SJSA1 (cell line): ENCODE measurements around the gene TMEM151A. TPM values are rescaled to one million over a fixed set of nuclear protein-coding genes. Genes with fewer than 3 reads are reported as not detected.
"Not testable (repeated sequence)": the region's sequence is repeated elsewhere in the genome, so short reads cannot be mapped to it uniquely, and the experiment has no call there.

ENCODE experiments used
- DNase-seq, 2 experiments: peaks; one replicate each; pipeline ENCODE4 v3.0.0-alpha.2; 2015 to 2020; ENCODE audit warnings: low spot score in 2 of 2, low read depth in 1 of 2
- H3K27ac ChIP-seq: fragments of 250-450 bp; sonication (Bioruptor Pico); 2 replicates; pipeline ENCODE4 v1.5.1; 2020; ENCODE audit warnings: mild to moderate bottlenecking, moderate library complexity
- H3K27me3 ChIP-seq: fragments of 250-450 bp; sonication (Bioruptor Pico); replicated peaks from 2 replicates; pipeline ENCODE4 v1.5.1; 2020; ENCODE audit warnings: mild to moderate bottlenecking, moderate library complexity
- H3K36me3 ChIP-seq: fragments of 250-450 bp; sonication (Bioruptor Pico); 2 replicates; pipeline ENCODE4 v1.5.1; 2020; ENCODE audit warnings: mild to moderate bottlenecking
- H3K4me1 ChIP-seq: fragments of 250-450 bp; sonication (Bioruptor Pico); replicated peaks from 2 replicates; pipeline ENCODE4 v1.6.1; 2021; ENCODE audit warnings: mild to moderate bottlenecking
- H3K4me3 ChIP-seq: fragments of 250-450 bp; sonication (Bioruptor Pico); 2 replicates; pipeline ENCODE4 v1.5.1; 2020; ENCODE audit warnings: mild to moderate bottlenecking
- H3K9me3 ChIP-seq: fragments of 250-450 bp; sonication (Bioruptor Pico); replicated peaks from 2 replicates; pipeline ENCODE4 v1.5.1; 2020; ENCODE audit warnings: mild to moderate bottlenecking
- total RNA-seq: library from RNA; depleted of rRNA; stranded (reverse); fragments of >200 nt; shearing (Covaris generic); gene quantifications from 2 replicates; pipeline ENCODE4 v1.2.3, GENCODE V29; 2014

The TMEM151A gene
- total RNA-seq, 1 experiment from 2014 or later = 0.61 TPM

DNA sequence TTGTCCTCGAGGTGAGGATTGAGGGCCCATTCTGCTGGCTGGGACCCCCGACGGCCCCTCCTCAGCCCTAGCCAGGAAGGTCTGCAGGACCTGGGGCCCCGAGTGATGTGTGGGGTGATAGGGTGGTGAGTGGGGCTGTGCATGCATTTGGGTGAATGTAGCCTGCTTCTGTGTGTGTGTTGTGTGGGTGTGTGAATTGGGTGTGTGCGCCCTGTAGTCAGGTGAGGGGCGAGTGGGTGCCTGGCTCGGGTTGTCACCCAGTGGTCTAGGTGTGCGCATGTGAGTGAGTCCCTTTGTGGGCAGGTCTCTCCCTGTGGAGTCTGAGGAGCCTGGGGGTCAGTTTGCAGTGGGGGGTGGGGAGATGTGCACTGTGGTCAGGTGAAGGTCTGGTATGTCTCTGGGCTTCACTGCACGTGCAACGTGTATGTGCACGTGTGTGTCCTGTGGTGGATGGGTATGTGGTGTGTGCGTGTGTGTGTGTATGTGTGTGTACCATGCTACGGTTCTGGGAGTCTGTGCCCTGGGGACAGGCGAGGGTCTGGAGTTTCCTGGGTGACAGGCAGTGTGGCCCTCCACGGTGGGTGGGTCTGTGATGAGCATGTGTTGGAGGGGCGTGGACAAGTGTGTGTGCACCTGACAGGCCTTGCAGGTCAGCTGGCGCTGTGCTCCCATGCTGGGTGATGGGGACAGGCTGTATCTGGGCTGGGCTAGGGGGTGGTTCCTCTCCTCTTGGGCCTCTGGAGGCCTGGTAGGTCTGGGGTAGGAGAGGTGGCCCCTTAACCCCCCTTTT is 1.0 kb downstream of the TMEM151A start:
- H3K36me3 ChIP-seq = peaks cover 10% of the 10 kb centered on the region
- no peak overlapping the region for H3K27ac ChIP-seq
- DNase-seq = no peak
- H3K27me3 ChIP-seq = peaks cover 44% of the 10 kb centered on the region
- H3K4me1 ChIP-seq = peaks cover 25% of the 10 kb centered on the region
- H3K9me3 ChIP-seq = 0 out of 2 replicates have a peak, but pooled peaks cover 2% of the 10 kb centered on the region
- H3K4me3 ChIP-seq = no peak overlapping the region

GRCh38 chr11:66293352-66293751 is 1.7 kb downstream of the TMEM151A start:
- DNase-seq = no peak
- Histone ChIP-seq H3K9me3 (0 out of 2 replicates have a peak, but pooled peaks cover 2% of the 10 kb centered on the region), H3K27me3 (peaks cover 44% of the 10 kb centered on the region), H3K36me3 (peaks cover 5% of the 10 kb centered on the region), H3K4me1 (peaks cover 19% of the 10 kb centered on the region), H3K27ac (no peak overlapping the region), H3K4me3 (no peak overlapping the region)

GRCh38 chr11:66293777-66294625 is 2.3 kb downstream of the TMEM151A start:
- 0 out of 2 replicates have a peak, but pooled peaks cover 2% of the 10 kb centered on the region for H3K9me3 ChIP-seq
- peaks cover 18% of the 10 kb centered on the region for H3K4me1 ChIP-seq
- H3K27me3 ChIP-seq = peaks cover 44% of the 10 kb centered on the region
- H3K4me3 ChIP-seq = no peak overlapping the region
- no peak overlapping the region for H3K27ac ChIP-seq
- DNase-seq = no peak
- H3K36me3 ChIP-seq = no peaks in the 10 kb centered on the region

DNA sequence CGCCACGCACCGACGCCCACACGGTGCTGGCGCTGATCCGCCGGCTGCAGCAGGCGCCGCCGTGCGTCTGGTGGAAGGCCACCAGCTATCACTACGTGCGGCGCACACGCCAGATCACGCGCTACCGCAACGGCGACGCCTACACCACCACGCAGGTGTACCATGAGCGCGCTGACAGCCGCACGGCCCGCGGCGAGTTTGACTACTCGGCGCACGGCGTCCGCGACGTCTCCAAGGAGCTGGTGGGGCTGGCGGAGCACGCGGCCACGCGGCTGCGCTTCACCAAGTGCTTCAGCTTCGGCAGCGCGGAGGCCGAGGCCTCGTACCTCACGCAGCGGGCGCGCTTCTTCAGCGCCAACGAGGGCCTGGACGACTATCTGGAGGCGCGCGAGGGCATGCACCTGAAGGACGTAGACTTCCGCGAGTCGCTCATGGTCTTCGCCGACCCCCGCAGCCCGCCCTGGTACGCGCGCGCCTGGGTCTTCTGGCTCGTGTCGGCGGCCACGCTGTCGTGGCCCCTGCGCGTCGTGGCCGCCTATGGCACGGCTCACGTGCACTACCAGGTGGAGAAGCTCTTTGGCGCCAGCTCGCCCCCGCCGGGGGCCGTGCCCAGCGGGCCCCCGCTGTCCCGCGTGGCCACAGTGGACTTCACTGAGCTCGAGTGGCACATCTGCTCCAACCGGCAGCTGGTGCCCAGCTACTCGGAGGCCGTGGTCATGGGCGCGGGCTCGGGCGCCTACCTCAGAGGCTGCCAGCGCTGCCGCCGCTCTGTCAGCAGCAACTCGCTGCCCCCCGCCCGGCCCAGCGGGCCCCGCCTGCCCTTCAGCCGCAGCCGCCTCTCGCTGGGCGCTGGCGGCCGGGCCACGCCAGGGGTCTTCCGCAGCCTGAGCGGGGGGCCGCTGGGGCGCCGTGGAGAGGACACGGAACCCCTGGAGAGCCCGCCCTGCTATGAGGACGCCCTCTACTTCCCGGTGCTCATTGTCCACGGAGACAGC is 3.2 kb downstream of the TMEM151A start:
- H3K27me3 ChIP-seq = peaks cover 44% of the 10 kb centered on the region
- no peak overlapping the region for H3K27ac ChIP-seq
- no peaks in the 10 kb centered on the region for H3K36me3 ChIP-seq
- DNase-seq = no peak
- H3K4me1 ChIP-seq = peaks cover 12% of the 10 kb centered on the region
- no peak overlapping the region for H3K4me3 ChIP-seq
- 0 out of 2 replicates have a peak, but pooled peaks cover 2% of the 10 kb centered on the region for H3K9me3 ChIP-seq

GRCh38 chr11:66297610-66298009 is 5.9 kb downstream of the TMEM151A start:
- H3K4me3 ChIP-seq = no peak overlapping the region
- peaks cover 22% of the 10 kb centered on the region for H3K27me3 ChIP-seq
- no peak overlapping the region for H3K27ac ChIP-seq
- no peaks in the 10 kb centered on the region for H3K36me3 ChIP-seq
- H3K4me1 ChIP-seq = no peaks in the 10 kb centered on the region
- no peaks in the 10 kb centered on the region for H3K9me3 ChIP-seq
- no peak for DNase-seq

DNA sequence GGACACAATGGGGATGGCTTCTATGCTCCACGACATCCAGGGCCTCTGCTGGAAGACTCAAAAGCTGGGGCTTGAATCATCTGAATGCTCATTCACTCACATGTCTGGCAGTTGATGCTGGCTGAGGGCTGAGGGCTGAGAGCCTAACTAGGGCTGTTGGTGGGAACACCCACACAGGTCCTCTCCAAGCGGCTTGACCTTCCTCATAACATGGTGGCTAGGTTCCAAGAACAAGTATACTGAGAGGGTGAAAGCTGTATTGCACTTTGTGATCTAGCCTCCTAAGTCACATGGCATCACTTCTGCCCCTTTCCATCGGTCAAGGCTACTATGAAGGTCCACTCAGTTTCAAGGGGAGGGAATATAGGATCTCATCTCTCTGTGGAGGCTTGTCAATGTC is 7.5 kb downstream of the TMEM151A start:
- no peak for DNase-seq
- Histone ChIP-seq H3K9me3 (no peaks in the 10 kb centered on the region), H3K4me1 (no peaks in the 10 kb centered on the region)

GRCh38 chr11:66302656-66303055 is 11.0 kb downstream of the TMEM151A start:
- no peak overlapping the region for H3K27ac ChIP-seq
- H3K4me1 ChIP-seq = no peaks in the 10 kb centered on the region
- H3K4me3 ChIP-seq = no peak overlapping the region
- DNase-seq = no peak
- H3K9me3 ChIP-seq = no peaks in the 10 kb centered on the region
- no peaks in the 10 kb centered on the region for H3K36me3 ChIP-seq
- H3K27me3 ChIP-seq = no peaks in the 10 kb centered on the region

More for the DNA sequence above, 7.5 kb downstream of the TMEM151A start:
- no peak overlapping the region for H3K4me3 ChIP-seq
- peaks cover 7% of the 10 kb centered on the region for H3K27me3 ChIP-seq
- no peaks in the 10 kb centered on the region for H3K36me3 ChIP-seq
- H3K27ac ChIP-seq = no peak overlapping the region

- no peak overlapping the region for H3K4me3 ChIP-seq
- no peak overlapping the region for H3K27ac ChIP-seq
- no peaks in the 10 kb centered on the region for H3K27me3 ChIP-seq
- no peak for DNase-seq
- no peaks in the 10 kb centered on the region for H3K9me3 ChIP-seq
- peaks cover 24% of the 10 kb centered on the region for H3K4me1 ChIP-seq
- peaks cover 30% of the 10 kb centered on the region for H3K36me3 ChIP-seq
These were observed 17.8 kb downstream of the TMEM151A start for GRCh38 chr11:66309475-66309874.

GRCh38 chr11:66310324-66310723 is 18.6 kb downstream of the TMEM151A start:
- no peak for DNase-seq
- no peak overlapping the region for H3K27ac ChIP-seq
- no peaks in the 10 kb centered on the region for H3K9me3 ChIP-seq
- peaks cover 39% of the 10 kb centered on the region for H3K36me3 ChIP-seq
- no peak overlapping the region for H3K4me3 ChIP-seq
- H3K4me1 ChIP-seq = peaks cover 33% of the 10 kb centered on the region
- H3K27me3 ChIP-seq = no peaks in the 10 kb centered on the region

DNA sequence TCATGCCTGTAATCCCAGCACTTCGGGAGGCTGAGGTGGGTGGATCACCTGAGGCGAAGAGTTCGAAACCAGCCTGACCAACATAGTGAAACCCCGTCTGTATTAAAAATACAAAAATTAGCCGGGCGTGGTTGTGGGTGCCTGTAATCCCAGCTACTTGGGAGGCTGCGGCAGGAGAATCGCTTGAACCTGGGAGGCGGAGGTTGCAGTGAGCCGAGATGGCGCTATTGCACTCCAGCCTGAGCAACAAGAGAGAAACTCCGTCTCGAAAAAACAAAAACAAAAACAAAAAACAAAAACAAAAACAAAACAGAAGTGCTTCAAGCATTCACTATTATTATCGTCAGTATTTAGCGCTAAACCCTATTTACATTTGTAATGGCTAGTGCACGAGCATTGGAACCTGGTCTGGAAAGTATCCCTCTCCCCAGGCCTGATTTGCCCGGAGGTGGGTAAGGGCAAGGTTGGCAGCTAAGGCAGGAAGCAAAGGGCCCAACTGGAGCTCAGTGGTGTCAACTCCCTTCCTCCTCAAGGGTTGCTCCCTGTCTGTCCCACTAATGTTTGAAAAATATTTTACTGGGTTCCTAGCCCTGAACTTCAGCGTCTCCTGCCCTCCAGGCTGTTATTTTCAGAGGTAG is 19.2 kb downstream of the TMEM151A start:
- not testable (repeated sequence) for H3K4me3 ChIP-seq, H3K27ac ChIP-seq, H3K9me3 ChIP-seq, DNase-seq, H3K27me3 ChIP-seq
- peaks cover 45% of the 10 kb centered on the region for H3K36me3 ChIP-seq
- H3K4me1 ChIP-seq = peaks cover 39% of the 10 kb centered on the region

GRCh38 chr11:66311470-66311964 is 19.8 kb downstream of the TMEM151A start:
- Histone ChIP-seq H3K4me1 (peaks cover 45% of the 10 kb centered on the region), H3K27ac (no peak overlapping the region; the same call in 1 of the 2 replicates), H3K36me3 (peaks cover 51% of the 10 kb centered on the region), H3K4me3 (peak overlapping the region; percentile 24), H3K27me3 (no peaks in the 10 kb centered on the region), H3K9me3 (peaks cover 4% of the 10 kb centered on the region; the same call in 1 of the 2 replicates)
- no peak for DNase-seq

DNA sequence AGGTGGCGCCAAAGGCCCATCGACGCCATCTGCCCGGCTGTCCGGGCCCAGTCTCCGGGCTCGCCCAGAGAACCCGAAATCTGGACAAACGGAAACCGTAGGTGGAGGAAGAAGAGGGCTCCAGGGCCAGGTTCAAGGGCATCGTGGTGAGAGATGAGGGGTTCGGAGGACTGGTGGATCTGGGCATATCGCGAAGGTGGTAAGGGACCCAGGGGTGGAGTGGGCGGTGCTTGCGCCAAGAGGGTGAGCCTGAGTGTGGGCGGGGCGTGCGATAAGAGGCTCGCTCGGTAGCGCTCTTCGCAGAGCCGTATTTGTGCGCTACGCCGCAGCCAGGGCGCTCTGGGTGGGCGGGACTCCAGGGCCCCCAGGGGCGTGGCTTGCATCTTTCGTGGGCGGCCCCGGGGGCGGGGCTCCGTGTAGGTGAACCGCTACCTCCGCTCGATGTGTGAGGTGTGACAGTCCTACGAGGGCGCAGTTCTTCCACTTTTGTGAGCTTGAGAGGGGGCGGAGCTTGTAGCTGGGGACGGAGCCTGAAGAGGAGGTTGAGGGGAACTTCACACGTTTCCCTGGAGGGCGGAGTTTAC is 20.4 kb downstream of the TMEM151A start:
- peaks cover 49% of the 10 kb centered on the region for H3K4me1 ChIP-seq
- H3K27me3 ChIP-seq = no peaks in the 10 kb centered on the region
- H3K9me3 ChIP-seq = peaks cover 6% of the 10 kb centered on the region; the same call in 1 of the 2 replicates
- peaks cover 54% of the 10 kb centered on the region for H3K36me3 ChIP-seq
- peak overlapping the region; percentile 8 for H3K27ac ChIP-seq
- H3K4me3 ChIP-seq = peak overlapping the region; percentile 24
- DNase-seq = peak in 1 of 2 experiments; percentile 98
